MM.1S (cell line): ENCODE measurements around the gene SLC16A12.

ENCODE experiments used
- DNase-seq: peaks from one replicate; pipeline ENCODE4 v3.0.0-alpha.2; 2015
- H2AFZ ChIP-seq: fragments of 300-600 bp; sonication (generic); 2 replicates; pipeline ENCODE4 v1.6.0; 2016; ENCODE audit warnings: antibody characterized with exemption, low read length
- H3F3A ChIP-seq: fragments of 300-600 bp; sonication (generic); 2 replicates; pipeline ENCODE4 v1.6.1; 2016; ENCODE audit warnings: mild to moderate bottlenecking, antibody characterized with exemption, low read length, moderate library complexity, mixed read lengths; ENCODE audit not compliant: insufficient read depth
- H3K27ac ChIP-seq: fragments of 300-600 bp; sonication (generic); 2 replicates; pipeline ENCODE4 v1.5.1; 2016; ENCODE audit warnings: mild to moderate bottlenecking, low read length
- H3K27me3 ChIP-seq: fragments of 300-600 bp; sonication (generic); replicated peaks from 2 replicates; pipeline ENCODE4 v1.6.0; 2016; ENCODE audit warnings: low read length; ENCODE audit not compliant: insufficient read depth
- H3K36me3 ChIP-seq: fragments of 300-600 bp; sonication (generic); replicated peaks from 2 replicates; pipeline ENCODE4 v1.6.1; 2016; ENCODE audit warnings: mild to moderate bottlenecking, low read length, mixed read lengths; ENCODE audit not compliant: insufficient read depth
- H3K4me1 ChIP-seq: fragments of 300-600 bp; sonication (generic); 2 replicates; pipeline ENCODE4 v1.6.1; 2016; ENCODE audit warnings: low read length, mixed read lengths
- H3K4me2 ChIP-seq: fragments of 300-600 bp; sonication (generic); 2 replicates; pipeline ENCODE4 v1.6.0; 2016; ENCODE audit warnings: low read depth, low read length
- H3K4me3 ChIP-seq: fragments of 300-600 bp; sonication (generic); 2 replicates; pipeline ENCODE4 v1.5.1; 2016; ENCODE audit warnings: low read length, mixed read lengths
- H3K79me2 ChIP-seq: fragments of 300-600 bp; sonication (generic); 2 replicates; pipeline ENCODE4 v1.6.1; 2016; ENCODE audit warnings: mixed run types, low read length, mixed read lengths
- H3K9ac ChIP-seq: fragments of 300-600 bp; sonication (generic); 2 replicates; pipeline ENCODE4 v1.6.1; 2016; ENCODE audit warnings: low read length, mixed read lengths
- H3K9me2 ChIP-seq: fragments of 300-600 bp; sonication (generic); replicated peaks from 2 replicates; pipeline ENCODE4 v1.6.1; 2016; ENCODE audit warnings: mild to moderate bottlenecking, low read length, mixed read lengths; ENCODE audit not compliant: insufficient read depth
- H3K9me3 ChIP-seq: fragments of 300-600 bp; sonication (generic); replicated peaks from 2 replicates; pipeline ENCODE4 v1.6.1; 2016; ENCODE audit warnings: mild to moderate bottlenecking, low read length, mixed read lengths; ENCODE audit not compliant: insufficient read depth
- H4K20me1 ChIP-seq: fragments of 300-600 bp; sonication (generic); 2 replicates; pipeline ENCODE4 v1.6.1; 2016; ENCODE audit warnings: mild to moderate bottlenecking, low read length, moderate library complexity, mixed read lengths; ENCODE audit not compliant: insufficient read depth
- EZH2 ChIP-seq: fragments of 300-600 bp; sonication (generic); optimal IDR thresholded peaks from 2 replicates; pipeline ENCODE3; 2017; ENCODE audit warnings: low read depth, mild to moderate bottlenecking, antibody characterized with exemption, low read length, mixed read lengths
- EZH2phosphoT487 ChIP-seq: fragments of 300-600 bp; sonication (generic); IDR thresholded peaks from 2 replicates; pipeline ENCODE4 v1.6.1; 2018; ENCODE audit warnings: antibody characterized with exemption, low read length
- TF ChIP-seq, protein P1 (sequence below): fragments of 300-600 bp; sonication (generic); IDR thresholded peaks from 2 replicates; pipeline ENCODE4 v1.5.1; 2016; ENCODE audit warnings: antibody characterized with exemption, low read length, mixed read lengths

The SLC16A12 gene

DNA sequence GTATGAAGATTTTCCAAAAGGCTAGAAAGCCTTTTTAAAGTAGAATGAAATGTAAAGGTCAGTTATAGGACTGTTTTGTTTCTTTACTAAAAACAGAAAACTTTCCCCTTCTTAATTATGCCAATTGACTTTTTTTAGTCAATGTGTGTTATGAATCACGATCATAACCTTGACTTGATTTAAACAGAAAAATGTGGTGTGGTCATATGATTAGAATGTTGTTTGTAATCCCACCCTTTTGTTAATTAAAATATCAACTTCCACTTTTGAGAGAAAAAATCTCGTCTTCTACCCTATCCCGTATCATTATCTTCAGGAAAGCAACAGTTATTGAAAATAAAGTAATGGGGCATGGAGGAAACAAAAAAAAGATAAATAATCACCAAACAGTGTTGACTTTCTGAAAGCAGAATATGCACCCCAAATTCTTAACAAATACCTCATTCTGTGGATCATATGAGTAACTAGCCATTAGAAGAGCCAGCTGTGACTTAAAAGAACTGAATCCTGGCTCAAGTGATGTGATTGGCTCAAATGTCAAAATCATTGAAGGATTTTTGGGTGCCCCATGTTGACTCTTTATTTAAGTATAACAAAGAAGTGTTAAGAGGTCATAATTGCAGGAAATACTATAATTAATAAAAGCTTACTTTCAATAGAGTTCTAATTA, 32.3 kb upstream of the SLC16A12 start:
- H3K27me3 ChIP-seq, result no peaks in the 10 kb centered on the region
- H3K36me3 ChIP-seq, result no peaks in the 10 kb centered on the region
- TF ChIP-seq EZH2phosphoT487 (no peak), EZH2 (no peak)
- TF ChIP-seq, protein P1, sequence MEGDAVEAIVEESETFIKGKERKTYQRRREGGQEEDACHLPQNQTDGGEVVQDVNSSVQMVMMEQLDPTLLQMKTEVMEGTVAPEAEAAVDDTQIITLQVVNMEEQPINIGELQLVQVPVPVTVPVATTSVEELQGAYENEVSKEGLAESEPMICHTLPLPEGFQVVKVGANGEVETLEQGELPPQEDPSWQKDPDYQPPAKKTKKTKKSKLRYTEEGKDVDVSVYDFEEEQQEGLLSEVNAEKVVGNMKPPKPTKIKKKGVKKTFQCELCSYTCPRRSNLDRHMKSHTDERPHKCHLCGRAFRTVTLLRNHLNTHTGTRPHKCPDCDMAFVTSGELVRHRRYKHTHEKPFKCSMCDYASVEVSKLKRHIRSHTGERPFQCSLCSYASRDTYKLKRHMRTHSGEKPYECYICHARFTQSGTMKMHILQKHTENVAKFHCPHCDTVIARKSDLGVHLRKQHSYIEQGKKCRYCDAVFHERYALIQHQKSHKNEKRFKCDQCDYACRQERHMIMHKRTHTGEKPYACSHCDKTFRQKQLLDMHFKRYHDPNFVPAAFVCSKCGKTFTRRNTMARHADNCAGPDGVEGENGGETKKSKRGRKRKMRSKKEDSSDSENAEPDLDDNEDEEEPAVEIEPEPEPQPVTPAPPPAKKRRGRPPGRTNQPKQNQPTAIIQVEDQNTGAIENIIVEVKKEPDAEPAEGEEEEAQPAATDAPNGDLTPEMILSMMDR, result no peak
- no peak overlapping the region for H3K9ac ChIP-seq
- no peaks in the 10 kb centered on the region for H3K4me1 ChIP-seq
- H3F3A ChIP-seq, result no peaks in the 10 kb centered on the region
- H2AFZ ChIP-seq, result no peak overlapping the region
- H3K9me3 ChIP-seq, result no peaks in the 10 kb centered on the region
- DNase-seq, result no peak
- H3K4me2 ChIP-seq, result no peak overlapping the region
- no peak overlapping the region for H3K27ac ChIP-seq
- no peaks in the 10 kb centered on the region for H4K20me1 ChIP-seq
- H3K79me2 ChIP-seq, result no peaks in the 10 kb centered on the region
- H3K4me3 ChIP-seq, result no peak overlapping the region
- H3K9me2 ChIP-seq, result no peaks in the 10 kb centered on the region

DNA sequence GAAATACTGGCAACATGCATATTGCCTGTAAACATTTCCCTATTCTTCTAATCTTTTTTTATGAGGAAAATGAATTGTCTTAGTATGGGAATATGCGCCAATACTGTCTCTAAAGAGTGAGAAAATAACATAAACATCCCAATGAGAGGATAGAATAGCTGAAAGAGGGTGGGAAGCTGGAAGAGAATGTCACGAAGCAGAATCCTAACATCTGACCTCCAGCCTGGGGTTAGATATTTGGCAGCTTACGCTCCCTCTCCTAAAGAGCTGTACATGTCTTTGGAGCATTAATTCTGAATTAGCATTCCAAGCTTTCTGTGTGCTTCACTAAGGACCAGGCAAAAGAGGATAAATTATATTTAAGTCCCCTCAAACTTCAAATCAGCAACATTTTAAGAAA, 31.6 kb upstream of the SLC16A12 start:
- Histone ChIP-seq H3K4me2 (no peak overlapping the region), H3K79me2 (no peaks in the 10 kb centered on the region), H3K27ac (no peak overlapping the region), H3F3A (no peaks in the 10 kb centered on the region), H3K9ac (no peak overlapping the region), H3K9me2 (no peaks in the 10 kb centered on the region), H3K4me1 (no peaks in the 10 kb centered on the region), H3K9me3 (no peaks in the 10 kb centered on the region), H3K4me3 (no peak overlapping the region), H2AFZ (no peak overlapping the region), H3K36me3 (no peaks in the 10 kb centered on the region), H4K20me1 (no peaks in the 10 kb centered on the region), H3K27me3 (no peaks in the 10 kb centered on the region)
- no peak for DNase-seq
- TF ChIP-seq EZH2phosphoT487 (no peak), EZH2 (no peak)
- TF ChIP-seq, protein P1, result no peak

DNA sequence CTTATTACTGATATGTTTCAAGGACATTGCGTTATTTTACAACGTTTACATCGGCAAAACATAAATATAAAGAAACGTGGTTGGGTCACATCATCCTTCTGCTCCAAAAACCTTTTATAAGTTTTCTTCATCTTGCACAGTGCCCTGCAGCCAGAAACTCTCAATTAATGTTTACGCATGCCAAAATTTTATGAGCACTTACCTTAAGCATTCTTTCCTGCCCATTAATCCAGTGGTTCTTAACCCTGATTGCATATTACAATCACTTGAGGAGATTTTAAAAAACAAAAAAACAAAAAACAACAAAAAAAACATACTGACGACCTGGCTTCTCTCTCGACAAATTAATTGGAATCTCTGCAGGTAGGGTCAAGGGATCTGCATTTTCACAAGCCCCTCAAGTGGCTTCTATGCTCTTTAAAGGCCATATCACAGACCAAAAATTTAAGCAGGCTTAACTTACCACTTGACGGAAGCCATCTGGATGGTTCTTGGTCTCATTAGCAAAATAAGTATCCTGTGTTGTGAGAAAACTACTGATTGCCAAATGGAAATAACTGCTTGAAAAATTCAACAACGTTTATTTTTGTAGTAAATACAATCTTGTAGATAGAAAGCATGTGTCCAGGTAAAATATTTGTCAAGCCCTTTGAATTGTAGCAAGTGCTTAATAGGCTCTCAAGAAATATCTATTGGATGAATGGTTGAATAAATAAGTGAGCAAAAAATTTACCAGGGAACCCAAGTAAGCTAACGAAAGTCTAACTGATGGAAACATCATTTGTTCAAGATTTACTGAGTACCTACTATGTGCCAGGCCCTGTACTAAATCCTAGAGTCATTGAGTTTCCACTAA, 30.9 kb upstream of the SLC16A12 start:
- Histone ChIP-seq H3K9me3 (no peaks in the 10 kb centered on the region), H3K4me1 (no peaks in the 10 kb centered on the region), H3K4me3 (no peak overlapping the region), H3K79me2 (no peaks in the 10 kb centered on the region), H2AFZ (no peak overlapping the region), H3K36me3 (no peaks in the 10 kb centered on the region), H3K27me3 (no peaks in the 10 kb centered on the region), H3F3A (no peaks in the 10 kb centered on the region), H3K9me2 (no peaks in the 10 kb centered on the region), H4K20me1 (no peaks in the 10 kb centered on the region), H3K27ac (no peak overlapping the region), H3K9ac (no peak overlapping the region), H3K4me2 (no peak overlapping the region)
- TF ChIP-seq, protein P1, result no peak
- DNase-seq, result no peak
